GM12873 (cell line): ENCODE results near the gene MGMT.

Experiments
- TF ChIP-seq, protein P1 (sequence below): IDR thresholded peaks from 2 replicates; pipeline ENCODE4 v1.5.1; 2012; ENCODE audit warnings: low read depth, mild to moderate bottlenecking, moderate library complexity, low read length, control low read depth; ENCODE audit not compliant: insufficient read depth; ENCODE audit errors: missing control alignments

Gene MGMT

DNA sequence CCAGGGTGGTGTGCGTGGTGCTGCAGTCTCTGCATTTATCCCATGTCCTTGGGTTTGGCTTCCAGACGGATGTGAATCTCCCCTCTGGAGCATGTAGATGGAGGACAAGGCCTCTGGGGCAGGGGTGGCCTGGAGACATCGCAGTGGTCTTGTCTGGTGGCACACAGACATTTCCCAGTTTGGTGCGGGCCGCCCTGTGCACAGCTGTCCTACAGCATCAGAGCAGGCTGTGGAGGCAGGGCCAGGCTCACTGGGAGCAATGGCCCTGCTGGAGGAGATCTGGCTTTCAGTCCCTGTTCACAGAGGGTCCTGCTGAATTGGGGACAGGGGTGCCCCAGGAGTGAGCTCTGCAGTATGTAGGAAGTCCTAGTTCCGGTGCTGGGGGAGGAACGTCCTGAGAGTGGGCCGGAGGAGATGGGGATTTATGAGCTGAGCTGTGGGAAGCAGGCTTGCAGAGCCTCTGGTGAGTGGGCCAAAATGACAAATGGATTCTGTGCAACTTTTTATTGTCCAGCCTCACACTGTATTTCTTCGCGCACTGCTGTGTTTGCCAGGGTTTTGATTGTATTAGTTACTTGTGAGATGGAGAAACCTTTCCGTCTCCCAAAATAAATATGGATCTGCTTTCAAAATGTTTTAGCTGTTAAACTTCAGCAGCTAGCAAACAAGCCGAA, 40.3 kb downstream of the MGMT start:
- TF ChIP-seq, protein P1, sequence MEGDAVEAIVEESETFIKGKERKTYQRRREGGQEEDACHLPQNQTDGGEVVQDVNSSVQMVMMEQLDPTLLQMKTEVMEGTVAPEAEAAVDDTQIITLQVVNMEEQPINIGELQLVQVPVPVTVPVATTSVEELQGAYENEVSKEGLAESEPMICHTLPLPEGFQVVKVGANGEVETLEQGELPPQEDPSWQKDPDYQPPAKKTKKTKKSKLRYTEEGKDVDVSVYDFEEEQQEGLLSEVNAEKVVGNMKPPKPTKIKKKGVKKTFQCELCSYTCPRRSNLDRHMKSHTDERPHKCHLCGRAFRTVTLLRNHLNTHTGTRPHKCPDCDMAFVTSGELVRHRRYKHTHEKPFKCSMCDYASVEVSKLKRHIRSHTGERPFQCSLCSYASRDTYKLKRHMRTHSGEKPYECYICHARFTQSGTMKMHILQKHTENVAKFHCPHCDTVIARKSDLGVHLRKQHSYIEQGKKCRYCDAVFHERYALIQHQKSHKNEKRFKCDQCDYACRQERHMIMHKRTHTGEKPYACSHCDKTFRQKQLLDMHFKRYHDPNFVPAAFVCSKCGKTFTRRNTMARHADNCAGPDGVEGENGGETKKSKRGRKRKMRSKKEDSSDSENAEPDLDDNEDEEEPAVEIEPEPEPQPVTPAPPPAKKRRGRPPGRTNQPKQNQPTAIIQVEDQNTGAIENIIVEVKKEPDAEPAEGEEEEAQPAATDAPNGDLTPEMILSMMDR = no peak

DNA sequence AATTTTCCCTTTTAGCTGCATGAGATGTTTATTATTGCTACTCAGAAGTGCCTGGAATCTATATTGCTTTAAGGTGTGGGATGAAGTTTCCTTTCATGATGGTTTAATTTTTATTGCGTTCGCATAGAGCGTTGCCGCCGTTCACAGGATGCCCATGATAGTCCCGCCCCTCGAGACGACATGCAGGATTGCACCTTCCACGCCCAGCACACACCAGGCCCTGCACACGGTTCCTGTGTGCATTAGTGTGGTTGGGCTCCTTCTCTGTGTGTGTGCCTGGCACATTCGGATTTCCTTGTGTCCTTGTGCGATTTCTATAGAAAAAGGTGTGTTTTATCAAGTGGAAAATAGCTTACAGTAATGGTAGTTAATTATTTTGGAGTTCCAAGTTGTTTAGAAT, 42.1 kb downstream of the MGMT start:
- TF ChIP-seq, protein P1 = no peak

DNA sequence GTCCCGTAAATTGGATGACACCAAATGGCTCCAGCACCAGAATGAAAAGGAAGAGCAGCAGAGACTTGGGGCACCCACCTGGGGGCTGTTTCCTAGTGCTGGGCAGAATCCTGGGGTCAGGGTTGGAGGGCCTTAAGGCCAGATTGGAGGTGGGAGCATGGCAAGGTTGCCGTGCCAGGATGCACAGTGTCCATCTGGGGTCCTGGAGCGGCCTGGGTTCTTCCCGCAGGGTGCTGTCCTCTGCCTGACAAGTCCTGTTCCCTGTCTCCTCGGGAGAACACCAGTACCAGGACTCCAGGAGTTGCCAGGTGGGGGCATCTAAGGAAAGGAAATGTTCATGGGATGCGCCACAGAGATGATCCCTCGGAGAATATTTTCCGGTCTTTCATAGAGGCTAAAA, 42.8 kb downstream of the MGMT start:
- TF ChIP-seq, protein P1 = no peak

DNA sequence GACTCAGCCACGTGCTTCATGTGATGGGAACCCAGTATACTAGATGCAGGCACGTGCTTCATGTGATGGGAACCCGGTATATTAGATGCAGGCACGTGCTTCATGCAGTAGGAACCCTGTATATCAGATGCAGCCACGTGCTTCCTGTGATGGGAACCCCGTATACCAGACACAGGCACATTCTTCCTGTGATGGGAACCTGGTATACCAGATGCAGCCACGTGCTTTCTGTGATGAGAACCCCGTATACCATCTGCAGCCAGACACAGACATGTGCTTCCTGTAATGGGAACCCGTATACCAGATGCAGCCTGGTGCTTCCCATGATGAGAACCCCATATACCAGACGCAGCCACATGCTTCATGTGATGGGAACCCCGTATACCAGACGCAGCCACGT, 44.0 kb downstream of the MGMT start:
- TF ChIP-seq, protein P1 = no peak

GRCh38 chr10:129511758-129512157, 44.7 kb downstream of the MGMT start:
- TF ChIP-seq, protein P1 = no peak

DNA sequence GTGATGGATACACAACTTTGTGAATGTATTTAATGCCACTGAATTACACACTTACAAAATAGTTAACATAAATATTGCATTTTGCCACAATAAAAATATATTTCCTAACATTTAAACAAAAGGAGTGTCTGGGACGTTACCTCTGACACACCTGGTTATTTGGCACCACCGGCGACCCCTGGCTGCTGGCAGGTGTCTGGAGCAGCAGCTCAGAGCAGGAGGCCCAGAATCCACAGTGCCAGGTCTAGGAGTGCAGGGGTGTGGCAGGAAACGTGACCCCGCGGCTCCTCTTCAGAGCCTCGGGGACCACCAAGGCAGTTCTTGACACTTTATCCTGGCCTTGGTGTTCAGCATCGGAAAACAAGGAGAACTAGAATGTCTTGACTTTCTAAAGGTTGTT, 46.3 kb downstream of the MGMT start:
- TF ChIP-seq, protein P1 = no peak

GRCh38 chr10:129514568-129515451, 47.8 kb downstream of the MGMT start:
- TF ChIP-seq, protein P1 = no peak
